SU-DHL-6 (cell line): ENCODE measurements around the gene PROKR1.

Experiments used
- H2AFZ ChIP-seq: fragments of 200-600 bp; sonication (generic); 2 replicates; pipeline ENCODE4 v1.6.1; 2014; ENCODE audit warnings: low read depth, mild to moderate bottlenecking, moderate library complexity, mixed read lengths, antibody characterized with exemption, low read length; ENCODE audit not compliant: severe bottlenecking
- H3F3A ChIP-seq: fragments of 200-600 bp; shearing (Covaris generic); 2 replicates; pipeline ENCODE4 v1.6.0; 2016; ENCODE audit warnings: antibody characterized with exemption, mild to moderate bottlenecking; ENCODE audit not compliant: insufficient read depth
- H3K27ac ChIP-seq: fragments of 200-600 bp; sonication (generic); 2 replicates; pipeline ENCODE4 v1.5.1; 2016; ENCODE audit warnings: low read depth, mild to moderate bottlenecking, low read length, moderate library complexity, mixed read lengths
- H3K27me3 ChIP-seq: fragments of 200-600 bp; sonication (generic), shearing (Covaris generic); 2 replicates; pipeline ENCODE4 v1.6.0; 2014; ENCODE audit warnings: mild to moderate bottlenecking, low read length
- H3K36me3 ChIP-seq: fragments of 200-600 bp; sonication (generic); 2 replicates; pipeline ENCODE4 v1.6.1; 2014; ENCODE audit warnings: mild to moderate bottlenecking, low read length, mixed read lengths
- H3K4me2 ChIP-seq: fragments of 300-600, 200-600 bp; shearing (Covaris generic), sonication (generic); 2 replicates; pipeline ENCODE4 v1.6.0; 2014; ENCODE audit warnings: low read length, low read depth, mild to moderate bottlenecking; ENCODE audit not compliant: poor library complexity, severe bottlenecking
- H3K4me3 ChIP-seq: fragments of 200-600 bp; sonication (generic); 2 replicates; pipeline ENCODE4 v1.5.1; 2014; ENCODE audit warnings: antibody characterized with exemption, low read length, mild to moderate bottlenecking, mixed read lengths; ENCODE audit not compliant: insufficient read depth, poor library complexity, severe bottlenecking
- H3K79me2 ChIP-seq: fragments of 200-600 bp; sonication (generic); 2 replicates; pipeline ENCODE4 v1.6.1; 2014; ENCODE audit warnings: mild to moderate bottlenecking, low read length, moderate library complexity; ENCODE audit not compliant: insufficient read depth
- H3K9ac ChIP-seq: fragments of 200-600 bp; sonication (generic); 2 replicates; pipeline ENCODE4 v1.7.0; 2014; ENCODE audit warnings: mild to moderate bottlenecking, low read length
- H3K9me2 ChIP-seq: fragments of 200-600 bp; sonication (generic); replicated peaks from 2 replicates; pipeline ENCODE4 v1.6.1; 2014; ENCODE audit warnings: low read length; ENCODE audit not compliant: insufficient read depth
- H3K9me3 ChIP-seq: fragments of 200-600 bp; sonication (generic); 2 replicates; pipeline ENCODE4 v1.6.1; 2014; ENCODE audit warnings: low read length, mixed read lengths; ENCODE audit not compliant: insufficient read depth
- H4K20me1 ChIP-seq: fragments of 200-600 bp; sonication (generic); 2 replicates; pipeline ENCODE4 v1.6.1; 2014; ENCODE audit warnings: low read depth, mild to moderate bottlenecking, antibody characterized with exemption, low read length, moderate library complexity, mixed read lengths
- EZH2phosphoT487 ChIP-seq: fragments of 200-600 bp; sonication (generic), shearing (Covaris generic); conservative IDR thresholded peaks from 2 replicates; pipeline ENCODE4 v1.6.1; 2018; ENCODE audit warnings: mild to moderate bottlenecking, antibody characterized with exemption, low read length, moderate library complexity, mixed read lengths
- TF ChIP-seq, protein P1 (sequence below): fragments of 200-600 bp; sonication (generic); IDR thresholded peaks from one replicate; pipeline ENCODE4 v1.5.1; 2017; ENCODE audit warnings: antibody characterized with exemption, mild to moderate bottlenecking, low read length, moderate library complexity; ENCODE audit not compliant: insufficient read depth, poor library complexity, severe bottlenecking

PROKR1 gene

DNA sequence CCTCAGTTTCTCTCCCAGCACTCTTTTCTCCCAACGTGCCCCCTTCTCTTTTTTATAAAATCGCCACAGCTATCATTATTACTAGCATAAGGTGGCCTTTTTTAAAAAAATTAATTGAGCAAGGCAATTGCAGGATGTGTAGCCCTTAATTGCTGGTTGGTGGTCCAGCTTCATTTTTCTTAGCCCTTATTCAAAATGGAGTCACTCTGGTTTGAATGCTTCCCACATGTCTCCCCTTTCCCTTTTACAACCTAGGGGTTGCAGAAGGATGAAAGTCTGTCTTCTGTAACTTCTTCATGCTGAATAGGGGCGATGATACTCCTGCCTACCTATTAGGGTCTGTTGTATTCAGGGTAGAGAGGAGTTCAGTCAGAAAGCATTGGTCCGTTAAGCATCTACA lies 36.6 kb upstream of the PROKR1 start:
- H3K4me2 ChIP-seq, result no peak overlapping the region
- H3K9me2 ChIP-seq, result no peaks in the 10 kb centered on the region
- H3K79me2 ChIP-seq, result no peaks in the 10 kb centered on the region
- H3K27me3 ChIP-seq, result no peaks in the 10 kb centered on the region
- H3K36me3 ChIP-seq, result no peaks in the 10 kb centered on the region
- no peak overlapping the region for H3K4me3 ChIP-seq
- no peaks in the 10 kb centered on the region for H3F3A ChIP-seq
- no peak overlapping the region for H3K9ac ChIP-seq
- peaks cover 6% of the 10 kb centered on the region; the same call in 1 of the 2 replicates for H3K9me3 ChIP-seq
- H3K27ac ChIP-seq, result no peak overlapping the region
- H2AFZ ChIP-seq, result no peak overlapping the region
- H4K20me1 ChIP-seq, result no peaks in the 10 kb centered on the region
- TF ChIP-seq EZH2phosphoT487, result no peak
- TF ChIP-seq, protein P1, sequence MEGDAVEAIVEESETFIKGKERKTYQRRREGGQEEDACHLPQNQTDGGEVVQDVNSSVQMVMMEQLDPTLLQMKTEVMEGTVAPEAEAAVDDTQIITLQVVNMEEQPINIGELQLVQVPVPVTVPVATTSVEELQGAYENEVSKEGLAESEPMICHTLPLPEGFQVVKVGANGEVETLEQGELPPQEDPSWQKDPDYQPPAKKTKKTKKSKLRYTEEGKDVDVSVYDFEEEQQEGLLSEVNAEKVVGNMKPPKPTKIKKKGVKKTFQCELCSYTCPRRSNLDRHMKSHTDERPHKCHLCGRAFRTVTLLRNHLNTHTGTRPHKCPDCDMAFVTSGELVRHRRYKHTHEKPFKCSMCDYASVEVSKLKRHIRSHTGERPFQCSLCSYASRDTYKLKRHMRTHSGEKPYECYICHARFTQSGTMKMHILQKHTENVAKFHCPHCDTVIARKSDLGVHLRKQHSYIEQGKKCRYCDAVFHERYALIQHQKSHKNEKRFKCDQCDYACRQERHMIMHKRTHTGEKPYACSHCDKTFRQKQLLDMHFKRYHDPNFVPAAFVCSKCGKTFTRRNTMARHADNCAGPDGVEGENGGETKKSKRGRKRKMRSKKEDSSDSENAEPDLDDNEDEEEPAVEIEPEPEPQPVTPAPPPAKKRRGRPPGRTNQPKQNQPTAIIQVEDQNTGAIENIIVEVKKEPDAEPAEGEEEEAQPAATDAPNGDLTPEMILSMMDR, result no peak

DNA sequence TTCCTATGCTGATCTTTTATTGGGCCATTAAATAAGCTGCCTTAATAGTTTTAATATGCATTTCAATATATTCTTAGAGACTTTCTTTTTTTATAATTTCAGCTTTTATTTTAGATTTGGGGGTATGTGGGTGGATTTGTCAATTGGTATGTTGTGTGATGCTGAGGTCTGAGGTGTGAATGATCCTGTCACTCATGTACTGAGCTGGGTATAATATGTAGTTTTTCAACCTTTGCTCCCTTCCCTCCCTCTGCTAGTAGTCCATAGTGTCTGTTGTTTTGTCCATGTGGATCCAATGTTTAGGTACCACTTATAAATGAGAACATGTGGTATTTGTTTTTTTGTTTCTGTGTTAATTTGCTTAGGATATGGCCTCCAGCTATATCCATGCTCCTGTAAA lies 35.5 kb upstream of the PROKR1 start:
- no peaks in the 10 kb centered on the region for H3K9me2 ChIP-seq
- no peaks in the 10 kb centered on the region for H4K20me1 ChIP-seq
- TF ChIP-seq, protein P1, result no peak
- TF ChIP-seq EZH2phosphoT487, result no peak
- H3K27me3 ChIP-seq, result no peaks in the 10 kb centered on the region
- no peaks in the 10 kb centered on the region for H3K79me2 ChIP-seq
- no peak overlapping the region for H3K27ac ChIP-seq
- no peak overlapping the region for H3K9ac ChIP-seq
- no peak overlapping the region for H2AFZ ChIP-seq
- no peaks in the 10 kb centered on the region for H3F3A ChIP-seq
- H3K36me3 ChIP-seq, result no peaks in the 10 kb centered on the region
- H3K4me2 ChIP-seq, result no peak overlapping the region
- no peak overlapping the region for H3K4me3 ChIP-seq
- H3K9me3 ChIP-seq, result peaks cover 6% of the 10 kb centered on the region; the same call in 1 of the 2 replicates

DNA sequence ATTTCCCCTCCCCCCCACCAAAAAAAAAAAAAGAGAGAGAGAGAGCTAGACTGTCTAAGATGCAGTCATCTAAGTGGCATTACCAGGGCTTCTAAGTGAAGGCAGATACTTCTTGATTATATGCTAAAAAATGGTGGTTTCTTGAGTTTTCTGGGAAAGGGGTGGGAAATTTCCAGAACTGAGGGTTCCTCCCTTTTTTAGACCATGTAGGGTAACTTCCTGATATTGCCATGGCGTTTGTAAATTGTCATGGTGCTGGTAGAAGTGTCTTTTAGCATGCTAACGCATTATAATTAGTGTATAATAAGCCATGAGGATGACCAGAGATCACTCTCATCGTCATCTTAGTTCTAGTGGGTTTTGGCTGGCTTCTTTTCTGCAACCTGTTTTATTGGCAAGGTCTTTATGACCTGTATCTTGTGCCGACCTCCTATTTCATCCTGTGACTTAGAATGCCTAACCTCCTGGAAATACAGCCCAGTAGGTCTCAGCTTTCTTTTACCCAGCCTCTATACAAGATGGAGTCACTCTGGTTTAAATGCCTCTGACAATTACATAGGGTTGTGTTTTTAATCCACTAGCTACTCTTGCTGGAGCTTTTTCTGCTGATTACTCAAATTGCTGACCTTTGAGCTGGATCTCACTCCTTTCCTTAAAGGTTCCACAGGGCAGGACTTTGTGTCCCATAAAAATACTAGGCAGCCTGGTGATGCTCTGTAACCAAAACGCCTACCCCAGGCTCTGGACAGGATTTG lies 30.4 kb upstream of the PROKR1 start:
- H3K9me2 ChIP-seq, result no peaks in the 10 kb centered on the region

More for the DNA sequence above, 30.4 kb upstream of the PROKR1 start:
- Histone ChIP-seq H3K27me3 (no peaks in the 10 kb centered on the region), H3K27ac (no peak overlapping the region), H3K9me3 (peaks cover 6% of the 10 kb centered on the region; the same call in 1 of the 2 replicates), H3K4me2 (no peak overlapping the region), H4K20me1 (no peaks in the 10 kb centered on the region), H3K9ac (no peak overlapping the region), H3K4me3 (no peak overlapping the region), H3F3A (no peaks in the 10 kb centered on the region), H3K36me3 (no peaks in the 10 kb centered on the region), H3K79me2 (no peaks in the 10 kb centered on the region), H2AFZ (no peak overlapping the region)
- no peak for TF ChIP-seq EZH2phosphoT487
- TF ChIP-seq, protein P1, result no peak
